Retina (tissue), 1 donor: ENCODE results near the gene KRTDAP.
A peak's percentile ranks its signal among the peaks of the same experiment; 100 is the strongest.
"Not testable (repeated sequence)": the region's sequence is repeated elsewhere in the genome, so short reads cannot be mapped to it uniquely, and the experiment has no call there.

Source experiments
- DNase-seq: peaks from one replicate; pipeline ENCODE4 v3.0.0-alpha.2; 2016

Gene KRTDAP

DNA sequence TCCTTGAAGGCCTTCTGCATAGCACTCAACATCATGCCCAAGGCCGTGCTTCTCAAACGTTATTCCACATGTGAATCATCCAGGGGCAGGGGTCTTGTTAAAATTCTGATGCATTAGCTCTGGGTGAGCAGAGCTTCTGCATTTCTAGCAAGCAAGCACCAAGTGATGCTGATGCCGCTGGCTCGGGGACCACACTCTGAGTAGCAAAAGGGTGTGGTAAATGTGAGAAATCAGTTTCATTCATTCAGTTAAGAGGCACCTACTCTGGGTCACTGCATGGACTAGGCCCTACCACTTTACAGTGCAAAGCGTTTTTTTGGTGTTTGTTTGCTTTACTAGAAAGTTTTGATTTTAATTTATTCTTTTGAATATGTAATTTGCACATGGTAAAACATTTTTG, 7.2 kb downstream of the KRTDAP start:
- no peak for DNase-seq

- DNase-seq: no peak
These were observed 11.2 kb downstream of the KRTDAP start for GRCh38 chr19:35478794-35479677.

DNA sequence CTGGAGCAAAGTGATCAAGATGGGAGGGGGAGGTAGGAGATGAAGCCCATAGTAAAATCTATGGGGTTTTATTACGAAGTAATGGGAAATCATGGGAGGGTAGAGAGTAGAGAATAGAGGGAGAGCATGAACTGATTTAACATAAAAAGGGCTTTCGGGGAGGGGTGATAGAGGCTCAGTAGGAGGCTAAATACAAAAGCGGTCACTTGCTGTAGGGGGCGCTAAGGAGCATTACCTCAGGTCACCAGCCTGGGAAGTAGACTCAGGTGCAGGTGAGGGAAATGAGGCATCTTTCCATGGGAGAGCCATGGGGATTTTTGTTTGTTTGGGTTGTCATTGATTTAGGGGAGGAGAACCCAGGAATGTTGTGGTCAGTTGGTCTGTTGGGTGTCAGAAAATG, 14.1 kb downstream of the KRTDAP start:
- DNase-seq: no peak

DNA sequence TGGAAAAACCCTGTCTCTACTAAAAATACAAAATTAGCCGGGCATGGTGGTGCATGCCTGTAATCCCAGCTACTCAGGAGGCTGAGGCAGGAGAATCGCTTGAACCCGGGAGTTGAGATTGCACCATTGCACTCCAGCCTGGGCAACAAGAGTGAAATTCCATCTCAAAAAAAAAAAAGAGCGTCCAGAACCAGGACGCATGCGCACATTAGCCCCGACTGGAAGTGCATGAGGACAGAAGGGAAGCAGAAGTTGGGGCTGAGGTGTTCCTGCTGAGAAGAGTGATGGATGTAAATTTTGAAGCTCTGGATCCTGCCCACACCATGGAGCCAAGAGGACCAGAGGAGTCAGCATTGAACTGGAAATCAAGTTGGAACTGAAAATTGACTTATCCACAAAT, 15.7 kb downstream of the KRTDAP start:
- DNase-seq: not testable (repeated sequence)

DNA sequence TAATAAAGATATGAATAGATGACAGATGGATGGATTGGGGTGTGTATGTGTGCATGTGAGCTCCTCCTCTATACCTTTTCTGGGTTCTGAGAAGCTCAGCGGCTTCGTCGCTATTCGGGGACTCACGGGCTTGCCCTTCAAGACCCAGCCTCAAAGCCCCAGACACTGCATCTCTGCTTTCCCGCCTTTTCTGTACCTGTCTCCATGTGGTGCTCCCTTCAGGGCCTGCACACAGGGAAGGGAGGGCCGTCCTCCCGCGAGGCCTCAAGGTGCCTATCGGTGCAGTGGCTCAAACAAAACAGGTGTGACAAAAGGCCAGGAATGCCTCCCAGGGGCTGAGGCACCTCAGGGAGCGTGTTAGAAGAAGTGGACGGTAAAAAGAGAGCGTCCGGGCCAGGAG, 16.2 kb downstream of the KRTDAP start:
- DNase-seq: no peak

GRCh38 chr19:35471946-35472345, 18.3 kb downstream of the KRTDAP start:
- no peak for DNase-seq

- not testable (repeated sequence) for DNase-seq
These were observed 19.2 kb downstream of the KRTDAP start for GRCh38 chr19:35471075-35471474.

- no peak for DNase-seq
These were observed 20.1 kb downstream of the KRTDAP start for GRCh38 chr19:35470128-35470527.

- peak; percentile 21 for DNase-seq
These were observed 21.6 kb downstream of the KRTDAP start for GRCh38 chr19:35468637-35469036.

DNA sequence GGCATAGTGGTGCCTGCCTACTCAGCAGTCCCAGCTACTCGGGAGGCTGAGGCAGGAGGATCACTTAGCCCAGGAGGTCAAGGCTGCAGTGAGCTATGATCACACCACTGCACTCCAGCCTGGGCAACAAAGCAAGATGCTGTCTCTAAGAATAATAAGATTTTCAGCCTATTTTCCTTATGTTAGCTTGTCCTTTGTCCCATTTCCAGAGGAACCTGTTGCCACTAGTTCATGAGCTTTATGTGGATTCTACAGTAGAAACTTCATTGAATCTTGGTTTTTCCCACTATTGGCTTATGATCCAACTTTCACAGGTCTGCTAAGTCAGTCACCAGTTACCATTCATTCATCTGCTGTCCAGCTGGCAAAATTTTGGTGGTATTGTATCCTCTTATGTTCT, 24.0 kb downstream of the KRTDAP start:
- DNase-seq: no peak

DNA sequence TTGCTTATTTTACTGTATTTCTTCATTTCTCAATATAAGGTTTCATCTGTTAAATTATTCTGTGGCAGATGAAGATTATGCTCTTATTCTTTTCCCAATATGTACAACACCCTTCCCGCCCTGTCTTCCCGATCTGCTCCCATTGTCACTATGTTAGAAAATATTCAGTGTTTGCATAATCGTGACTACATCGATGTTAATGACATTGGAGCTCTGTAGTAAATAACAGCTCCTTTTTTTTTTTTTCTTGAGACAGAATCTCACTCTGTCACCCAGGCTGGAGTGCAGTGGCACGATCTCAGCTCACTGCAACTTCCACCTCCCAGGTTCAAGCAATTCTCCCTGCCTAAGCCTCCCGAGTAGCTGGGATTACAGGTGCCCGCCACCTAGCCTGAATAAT, 27.3 kb downstream of the KRTDAP start:
- DNase-seq: not testable (repeated sequence)

DNA sequence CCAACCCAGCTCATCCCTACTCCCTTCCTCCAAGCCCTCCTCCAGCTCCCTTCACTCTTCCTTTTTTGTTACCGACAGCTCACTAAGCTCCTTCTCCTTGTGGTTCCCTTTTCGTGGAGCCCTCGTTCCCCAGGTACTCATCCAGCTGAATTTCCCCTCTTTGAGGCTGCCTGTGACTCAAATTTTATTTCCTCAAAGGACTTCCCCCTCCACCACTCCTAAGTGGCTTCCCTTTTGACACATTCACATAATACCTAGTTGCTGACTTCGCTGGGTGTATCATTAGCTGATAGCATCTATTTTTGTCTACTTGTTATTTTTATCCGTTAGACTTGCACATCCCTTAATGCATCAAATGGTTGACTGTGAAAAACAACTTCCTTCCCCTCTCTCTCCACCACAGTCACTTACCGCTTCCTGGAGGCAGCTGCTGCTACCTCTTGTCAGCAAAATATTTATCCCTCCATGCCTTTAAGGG, 27.7 kb downstream of the KRTDAP start:
- no peak for DNase-seq

DNA sequence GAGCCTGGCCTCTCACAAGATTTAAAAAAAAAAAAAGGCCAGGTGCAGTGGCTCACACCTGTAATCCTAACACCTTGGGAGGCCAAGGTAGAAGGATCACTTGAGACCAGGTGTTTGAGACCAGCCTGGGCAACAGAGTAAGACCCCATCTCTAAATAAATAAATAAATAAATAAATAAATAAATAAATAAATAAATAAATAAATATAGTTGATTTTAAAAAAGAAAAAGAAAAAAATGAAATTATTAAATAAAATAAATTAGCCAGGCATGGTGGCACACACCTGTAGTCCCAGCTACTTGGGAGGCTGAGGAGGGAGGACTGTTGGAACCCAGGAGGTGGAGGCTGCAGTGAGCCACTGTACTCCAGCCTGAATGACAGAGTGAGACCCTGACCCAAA, 28.5 kb downstream of the KRTDAP start:
- not testable (repeated sequence) for DNase-seq

DNA sequence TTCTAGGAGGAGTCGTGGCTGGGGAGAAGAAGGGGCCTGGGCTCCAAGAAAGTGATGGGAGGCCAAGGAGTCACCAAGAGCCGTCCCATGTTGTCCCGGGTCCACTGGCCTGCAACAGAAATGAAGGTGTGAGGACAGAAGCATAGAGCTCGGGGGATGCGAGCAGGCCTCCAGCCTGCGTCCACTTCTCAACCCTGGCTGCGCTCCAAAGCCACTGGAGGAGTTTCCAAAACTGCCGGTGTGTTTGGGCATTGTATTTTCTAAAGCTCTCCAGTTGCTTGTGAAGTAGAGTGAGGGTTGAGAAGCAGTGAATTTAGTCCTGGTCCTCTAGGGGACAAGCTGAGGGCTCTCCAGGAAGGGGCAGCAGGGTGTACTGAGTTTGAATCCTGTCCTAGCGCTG, 29.2 kb downstream of the KRTDAP start:
- DNase-seq: no peak

GRCh38 chr19:35460608-35461007, 29.7 kb downstream of the KRTDAP start:
- no peak for DNase-seq

- peak; percentile 9 for DNase-seq
These were observed 30.7 kb downstream of the KRTDAP start for GRCh38 chr19:35459414-35460082.

GRCh38 chr19:35458731-35459391, 31.4 kb downstream of the KRTDAP start:
- DNase-seq: no peak

- DNase-seq: no peak
These were observed 32.1 kb downstream of the KRTDAP start for GRCh38 chr19:35458192-35458591.

GRCh38 chr19:35457173-35457572, 33.1 kb downstream of the KRTDAP start:
- no peak for DNase-seq

GRCh38 chr19:35455616-35456201, 34.6 kb downstream of the KRTDAP start:
- no peak for DNase-seq

DNA sequence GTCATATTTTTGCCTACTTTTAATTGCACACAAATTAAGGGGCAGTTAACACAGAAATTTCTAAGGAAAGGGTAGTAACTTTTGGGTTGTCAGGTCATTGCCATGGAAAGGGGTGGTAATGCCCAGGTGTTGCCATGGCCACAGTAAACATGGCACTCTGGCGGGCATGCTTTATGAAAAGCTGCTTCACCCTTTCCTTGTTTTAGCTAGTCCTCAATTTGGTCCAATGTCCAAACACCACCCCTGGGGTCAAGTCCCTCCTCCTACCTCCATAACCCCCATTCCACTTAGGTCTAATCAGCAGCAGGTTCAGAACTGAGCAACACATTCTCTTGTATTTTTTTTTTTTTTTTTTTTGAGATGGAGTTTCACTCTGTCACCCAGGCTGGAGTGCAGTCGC, 35.6 kb downstream of the KRTDAP start:
- no peak for DNase-seq

DNA sequence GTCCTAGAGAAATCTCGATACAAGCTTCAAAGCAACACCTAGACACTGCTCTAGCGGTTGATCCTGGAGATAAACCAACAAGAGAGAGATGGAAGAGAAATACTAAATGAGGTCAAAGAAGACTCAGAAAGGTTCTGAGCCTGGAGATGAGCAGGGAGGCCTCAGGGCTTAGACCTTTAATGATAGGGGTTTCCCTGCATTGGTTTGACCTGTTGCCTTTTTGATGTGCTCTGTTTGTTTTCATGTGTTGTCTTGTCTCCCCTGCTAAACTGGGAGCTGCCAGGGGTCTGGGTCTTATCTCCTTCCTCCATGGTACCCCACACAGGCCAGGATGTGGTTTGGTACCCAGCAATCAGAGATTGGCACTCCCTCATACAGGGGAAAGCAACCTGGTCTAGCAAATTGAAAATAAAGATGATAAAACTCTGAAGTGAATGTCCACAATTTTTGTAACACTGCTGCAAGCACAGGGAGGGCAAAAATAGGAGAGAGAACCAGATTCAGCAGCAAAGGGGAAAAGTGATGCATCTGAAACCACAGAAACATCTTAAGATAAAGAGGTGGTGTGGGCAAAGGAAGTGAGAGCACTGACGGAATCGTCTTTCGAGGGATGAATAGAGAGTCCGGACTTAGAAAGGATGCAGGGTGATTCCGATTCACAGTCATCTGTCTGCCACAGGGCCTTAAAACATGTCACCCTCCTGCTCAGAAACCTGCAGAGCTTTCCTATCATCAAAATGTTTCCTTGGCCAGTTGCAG, 38.7 kb downstream of the KRTDAP start:
- DNase-seq: no peak
